Uterus (tissue), 4 donors: ENCODE results near the gene SGCA. TPM values are rescaled to one million over a fixed set of nuclear protein-coding genes. Genes with fewer than 3 reads are reported as not detected.

ENCODE experiments used
- DNase-seq, 2 donors: peaks; one replicate each; pipeline ENCODE4 v3.0.0-alpha.2; 2019 to 2020
- H3K27ac ChIP-seq, 2 donors: fragments of 200-600 bp; sonication (generic); 1 replicate in 1 of 2; 2 replicates in 1 of 2; pipeline ENCODE4 v1.5.1; 2016 to 2018
- H3K27me3 ChIP-seq, 2 donors: fragments of 200-600 bp; sonication (generic); one replicate each; pipeline ENCODE4 v1.5.1; 2018 to 2019; ENCODE audit warnings: control low read depth in 1 of 2
- H3K36me3 ChIP-seq, 2 donors: fragments of 200-600 bp; sonication (generic); one replicate each; pipeline ENCODE4 v1.5.1; 2019; ENCODE audit warnings: control low read depth in 1 of 2
- H3K4me1 ChIP-seq, 2 donors: fragments of 200-600 bp; sonication (generic); one replicate each; pipeline ENCODE4 v1.5.1; 2018 to 2019; ENCODE audit warnings: control low read depth in 1 of 2
- H3K4me3 ChIP-seq, 2 donors: fragments of 200-600 bp; sonication (generic); 1 replicate in 1 of 2; 2 replicates in 1 of 2; pipeline ENCODE4 v1.5.1; 2018 to 2019; ENCODE audit warnings: mild to moderate bottlenecking in 1 of 2
- H3K9me3 ChIP-seq, 2 donors: fragments of 200-600 bp; sonication (generic); one replicate each; pipeline ENCODE4 v1.5.1; 2019; ENCODE audit warnings: control low read depth in 1 of 2
- POLR2A ChIP-seq, 2 donors: fragments of 450-650 bp; IDR thresholded peaks; one replicate each; pipeline ENCODE4 v1.6.1; 2016; ENCODE audit warnings: antibody characterized with exemption in 2 of 2, mild to moderate bottlenecking in 1 of 2, moderate library complexity in 1 of 2
- intact Hi-C: fragments of 100-400 bp; cut with DNase I; formaldehyde crosslinking; loops from one replicate; pipeline ENCODE4 v1.15.1; 2023; ENCODE audit warnings: low total_unique reads
- total RNA-seq, 4 donors: library from RNA; depleted of rRNA in 3 of 4; stranded (reverse); fragments of >200 nt in 3 of 4; gene quantifications; one replicate each; pipeline versions ENCODE4 v1.1.0 to v1.2.4, GENCODE V29; 2014 to 2023
- TF ChIP-seq, protein P1 (sequence below), 4 experiments: fragments of 200-600 bp in 2 of 4; fragments of 450-650 bp in 2 of 4; sonication (generic) in 2 of 4; IDR thresholded peaks; one replicate each; pipeline ENCODE4 v1.5.1; 2016 to 2019; ENCODE audit warnings: antibody characterized with exemption in 4 of 4, mild to moderate bottlenecking in 2 of 4, moderate library complexity in 1 of 4
- donor health status: DM: yes; HTN: yes; CAD: no.

SGCA gene
- total RNA-seq = 100 to 1,000 TPM in 1 of 4 donors, 10 to 100 TPM in 1, under 1 TPM in 1, not detected in 1; 0.90 to 119 (median 19.6) TPM

DNA sequence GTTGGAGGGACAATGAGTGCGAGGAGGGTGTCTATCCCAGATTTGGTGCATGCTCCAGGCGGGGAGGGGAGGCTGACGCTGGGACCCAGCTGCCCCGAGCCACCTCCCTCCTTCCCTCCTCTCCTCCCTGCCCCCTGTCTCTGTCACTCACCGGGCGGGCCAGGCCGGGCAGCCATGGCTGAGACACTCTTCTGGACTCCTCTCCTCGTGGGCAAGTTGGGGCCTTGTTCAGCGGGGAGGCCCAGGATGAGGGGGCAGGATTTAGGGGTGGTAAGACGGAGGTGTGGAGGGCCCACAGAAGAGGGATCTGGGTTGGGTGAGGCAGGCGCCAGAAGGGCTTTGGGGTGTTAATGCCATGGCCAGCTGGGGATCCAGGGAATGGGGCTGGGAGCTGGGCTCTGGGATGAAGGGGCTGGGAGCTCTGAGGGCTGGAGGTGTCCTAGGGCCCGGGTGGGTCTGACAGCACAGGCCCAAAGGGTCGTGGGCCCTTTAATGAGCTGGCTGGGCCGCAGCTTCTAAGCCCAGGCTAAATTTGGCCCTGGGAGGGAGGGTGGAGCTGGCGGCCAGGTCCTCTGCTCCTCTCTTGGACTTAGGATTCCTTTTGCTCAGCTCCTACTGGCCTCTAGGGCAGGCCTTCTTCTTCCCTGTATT, at the start of gene SGCA:
TSS of gene SGCA (plus strand) at position 139 of the 651 bp plus-strand sequence. CDS start at position 175, 36 bp downstream.
- Histone ChIP-seq H3K27me3 (no peaks in the 10 kb centered on the region), H3K27ac (peak within 1 kb of the TSS; percentile 61 to 90), H3K4me1 (peaks cover 0 to 3% of the 10 kb centered on the region in 2 donors), H3K9me3 (no peaks in the 10 kb centered on the region), H3K36me3 (no peaks in the 10 kb centered on the region), H3K4me3 (peak within 1 kb of the TSS in 1 of 2 donors; percentile 37)
- intact Hi-C loops = no loop called here
- no peak for DNase-seq
- TF ChIP-seq, protein P1, sequence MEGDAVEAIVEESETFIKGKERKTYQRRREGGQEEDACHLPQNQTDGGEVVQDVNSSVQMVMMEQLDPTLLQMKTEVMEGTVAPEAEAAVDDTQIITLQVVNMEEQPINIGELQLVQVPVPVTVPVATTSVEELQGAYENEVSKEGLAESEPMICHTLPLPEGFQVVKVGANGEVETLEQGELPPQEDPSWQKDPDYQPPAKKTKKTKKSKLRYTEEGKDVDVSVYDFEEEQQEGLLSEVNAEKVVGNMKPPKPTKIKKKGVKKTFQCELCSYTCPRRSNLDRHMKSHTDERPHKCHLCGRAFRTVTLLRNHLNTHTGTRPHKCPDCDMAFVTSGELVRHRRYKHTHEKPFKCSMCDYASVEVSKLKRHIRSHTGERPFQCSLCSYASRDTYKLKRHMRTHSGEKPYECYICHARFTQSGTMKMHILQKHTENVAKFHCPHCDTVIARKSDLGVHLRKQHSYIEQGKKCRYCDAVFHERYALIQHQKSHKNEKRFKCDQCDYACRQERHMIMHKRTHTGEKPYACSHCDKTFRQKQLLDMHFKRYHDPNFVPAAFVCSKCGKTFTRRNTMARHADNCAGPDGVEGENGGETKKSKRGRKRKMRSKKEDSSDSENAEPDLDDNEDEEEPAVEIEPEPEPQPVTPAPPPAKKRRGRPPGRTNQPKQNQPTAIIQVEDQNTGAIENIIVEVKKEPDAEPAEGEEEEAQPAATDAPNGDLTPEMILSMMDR (IDR thresholded peaks at IDR 0.05) = no peak

DNA sequence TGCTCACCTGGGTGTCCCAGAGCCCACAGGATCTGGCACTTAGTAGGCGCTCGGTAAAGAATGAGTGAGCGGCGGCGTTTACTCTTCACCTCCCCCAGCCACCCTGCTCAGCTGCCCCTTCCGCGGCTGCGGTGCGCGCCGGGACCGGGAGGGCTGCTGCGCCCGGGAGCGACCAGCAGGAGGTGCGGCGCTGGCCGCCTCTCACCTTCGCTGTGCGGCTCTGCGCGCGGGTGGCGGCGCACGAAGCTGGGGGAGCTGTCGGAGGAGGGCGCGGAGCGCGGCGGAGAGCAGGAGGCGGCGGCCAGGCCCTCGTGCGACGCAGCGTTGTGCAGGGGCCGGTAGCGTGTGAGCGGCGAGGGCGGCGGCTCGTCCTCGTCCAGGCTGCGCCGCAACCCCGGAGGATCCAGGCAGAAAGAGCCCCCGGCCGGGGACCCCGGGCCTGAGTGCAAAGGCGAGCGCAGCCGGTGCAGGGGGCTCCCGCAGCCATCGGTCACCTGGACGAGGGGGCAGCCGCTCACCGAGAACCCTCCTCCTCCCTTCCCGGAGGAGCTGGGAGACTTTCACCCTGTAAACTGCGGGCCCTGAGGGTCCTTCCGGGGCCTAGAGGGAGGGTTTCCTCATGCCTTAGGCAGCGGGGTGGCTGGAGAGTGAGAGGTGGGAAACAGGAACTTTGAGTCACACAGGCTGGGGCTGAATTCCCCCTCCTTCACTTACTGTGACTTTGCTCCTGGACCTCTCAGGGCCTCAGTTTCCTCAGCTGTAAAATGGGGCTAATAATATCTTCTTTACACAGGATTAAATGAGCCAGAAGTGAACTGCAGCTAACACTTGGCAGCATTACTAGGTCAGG, 48.4 kb upstream of the SGCA start:
- Histone ChIP-seq H3K27ac (no peak overlapping the region), H3K36me3 (no peaks in the 10 kb centered on the region), H3K4me3 (peak overlapping the region in 1 of 2 donors; percentile 21), H3K9me3 (no peaks in the 10 kb centered on the region), H3K4me1 (peaks cover 0 to 12% of the 10 kb centered on the region in 2 donors), H3K27me3 (no peaks in the 10 kb centered on the region)
- intact Hi-C loops = no loop called here
- DNase-seq = peak in 1 of 2 donors; percentile 72
- TF ChIP-seq POLR2A (IDR thresholded peaks at IDR 0.05) = peak in 1 of 2 donors; percentile 22
- TF ChIP-seq, protein P1 (IDR thresholded peaks at IDR 0.05) = peak; percentile 37 to 90 (median 82)

DNA sequence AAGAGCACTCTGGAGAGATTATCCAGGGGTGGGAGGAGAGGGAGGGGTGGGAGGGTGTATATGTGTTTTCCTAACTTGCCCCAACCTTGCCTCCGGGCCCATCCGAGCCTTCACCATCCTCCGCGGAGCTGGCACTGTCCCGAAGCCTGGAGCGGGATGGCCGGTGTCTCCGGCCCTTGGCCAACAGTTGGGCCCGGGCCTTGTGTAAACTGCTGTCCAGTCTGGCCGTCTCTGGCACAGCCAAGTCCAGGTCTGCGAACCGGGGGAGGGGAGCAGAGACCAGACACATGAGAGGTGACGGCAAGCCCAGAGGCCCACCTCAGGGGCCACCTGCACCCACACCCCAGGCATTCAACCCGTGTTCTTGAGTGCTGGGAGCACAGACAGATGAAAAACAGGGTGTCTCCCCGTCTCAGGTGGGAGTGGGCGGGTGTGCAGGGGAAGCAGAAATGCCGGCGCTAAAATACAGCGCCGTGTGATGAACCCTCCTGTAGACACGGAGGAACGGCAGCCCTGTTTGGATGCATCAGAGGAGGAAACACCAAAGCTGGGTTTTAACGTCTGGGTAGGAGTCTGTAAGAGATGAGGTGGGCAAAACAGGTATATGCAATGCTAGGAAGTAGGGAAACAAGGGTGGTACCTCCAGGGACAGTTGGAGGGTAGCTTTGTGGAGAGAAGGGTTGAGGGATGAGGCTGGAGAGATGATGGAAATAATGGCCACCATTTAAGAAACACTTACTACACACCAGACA, 47.6 kb upstream of the SGCA start:
- Histone ChIP-seq H3K36me3 (no peaks in the 10 kb centered on the region), H3K27me3 (no peaks in the 10 kb centered on the region), H3K27ac (no peak overlapping the region), H3K4me1 (peaks cover 0 to 5% of the 10 kb centered on the region in 2 donors), H3K4me3 (no peak overlapping the region), H3K9me3 (no peaks in the 10 kb centered on the region)
- intact Hi-C loops = no loop called here
- no peak for DNase-seq
- TF ChIP-seq, protein P1 (IDR thresholded peaks at IDR 0.05) = no peak
- no peak for TF ChIP-seq POLR2A (IDR thresholded peaks at IDR 0.05)

DNA sequence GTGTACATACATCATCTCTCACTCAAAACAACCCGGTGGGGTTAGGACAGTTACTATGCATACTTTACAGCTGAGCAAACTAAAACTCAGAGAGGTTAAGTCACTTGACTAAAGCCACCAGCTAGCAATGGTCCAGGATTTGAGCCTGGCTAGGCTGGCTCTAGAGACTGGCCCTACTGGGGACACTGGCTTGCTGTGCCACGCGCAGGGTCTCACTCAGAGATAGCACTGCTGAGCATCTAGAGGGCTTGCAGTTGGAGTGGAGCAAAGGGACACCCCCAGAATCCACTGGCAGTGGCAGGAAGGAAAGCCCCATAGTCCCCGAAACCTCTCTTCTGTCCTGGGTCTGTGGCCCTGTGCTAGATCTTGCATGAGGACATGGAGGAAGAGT, 47.0 kb upstream of the SGCA start:
- intact Hi-C loops = no loop called here
- Histone ChIP-seq H3K4me3 (no peak overlapping the region), H3K4me1 (peaks cover 0 to 5% of the 10 kb centered on the region in 2 donors), H3K27me3 (no peaks in the 10 kb centered on the region), H3K9me3 (no peaks in the 10 kb centered on the region), H3K27ac (no peak overlapping the region), H3K36me3 (no peaks in the 10 kb centered on the region)
- TF ChIP-seq, protein P1 (IDR thresholded peaks at IDR 0.05) = no peak
- no peak for TF ChIP-seq POLR2A (IDR thresholded peaks at IDR 0.05)
- DNase-seq = no peak
